Measurements from ENCODE around the gene RFT1.

The RFT1 gene, protein sequence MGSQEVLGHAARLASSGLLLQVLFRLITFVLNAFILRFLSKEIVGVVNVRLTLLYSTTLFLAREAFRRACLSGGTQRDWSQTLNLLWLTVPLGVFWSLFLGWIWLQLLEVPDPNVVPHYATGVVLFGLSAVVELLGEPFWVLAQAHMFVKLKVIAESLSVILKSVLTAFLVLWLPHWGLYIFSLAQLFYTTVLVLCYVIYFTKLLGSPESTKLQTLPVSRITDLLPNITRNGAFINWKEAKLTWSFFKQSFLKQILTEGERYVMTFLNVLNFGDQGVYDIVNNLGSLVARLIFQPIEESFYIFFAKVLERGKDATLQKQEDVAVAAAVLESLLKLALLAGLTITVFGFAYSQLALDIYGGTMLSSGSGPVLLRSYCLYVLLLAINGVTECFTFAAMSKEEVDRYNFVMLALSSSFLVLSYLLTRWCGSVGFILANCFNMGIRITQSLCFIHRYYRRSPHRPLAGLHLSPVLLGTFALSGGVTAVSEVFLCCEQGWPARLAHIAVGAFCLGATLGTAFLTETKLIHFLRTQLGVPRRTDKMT

DNA sequence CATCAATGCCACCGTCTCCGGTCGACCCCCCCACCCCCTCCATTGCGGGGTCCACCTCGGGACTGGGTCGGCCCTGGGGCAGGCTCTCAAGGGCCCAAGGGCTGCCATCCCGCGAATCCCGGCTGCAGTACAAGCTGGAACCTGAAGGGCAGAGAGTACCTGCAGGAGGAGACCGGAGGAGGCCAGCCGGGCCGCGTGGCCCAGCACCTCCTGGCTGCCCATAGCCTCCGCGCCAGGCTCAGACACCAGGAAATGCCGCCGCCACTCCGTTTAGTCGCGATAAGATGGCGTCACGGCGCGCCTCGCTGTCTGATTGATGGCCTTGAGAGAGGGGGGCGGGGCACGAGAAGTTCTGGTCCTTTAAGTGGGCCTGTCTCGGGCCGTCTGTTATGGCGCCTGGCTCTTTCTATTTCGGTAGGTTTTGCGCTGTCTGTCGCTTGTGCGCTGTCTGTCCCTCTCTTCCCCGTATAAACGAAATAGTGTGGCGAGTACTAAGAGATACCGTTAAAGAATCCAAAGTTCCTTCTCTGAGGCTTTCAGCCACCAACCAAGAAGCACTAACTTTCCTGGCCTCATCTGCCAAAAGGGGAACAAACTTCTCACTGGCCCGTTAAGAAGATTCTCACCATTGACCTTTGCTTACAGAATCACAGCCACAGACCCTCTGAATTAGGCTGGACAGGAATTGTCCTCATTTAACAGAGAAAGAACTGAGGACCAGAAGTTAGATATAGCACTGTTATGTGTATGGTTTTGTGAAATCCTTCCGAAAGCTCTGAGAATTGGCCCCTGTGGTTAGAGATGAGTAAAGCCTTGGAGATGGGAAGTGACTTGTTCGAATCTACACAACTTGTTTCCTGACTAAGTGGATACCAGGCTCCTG lies at the start of gene RFT1:
Gene RFT1 (minus strand): TSS at position 257 of the 883 bp plus-strand sequence. CDS start 35 bp downstream, at position 222.
- peak; percentile 88 to 89 for DNase-seq (ENCODE audit: low read depth in 2 of 2)

DNA sequence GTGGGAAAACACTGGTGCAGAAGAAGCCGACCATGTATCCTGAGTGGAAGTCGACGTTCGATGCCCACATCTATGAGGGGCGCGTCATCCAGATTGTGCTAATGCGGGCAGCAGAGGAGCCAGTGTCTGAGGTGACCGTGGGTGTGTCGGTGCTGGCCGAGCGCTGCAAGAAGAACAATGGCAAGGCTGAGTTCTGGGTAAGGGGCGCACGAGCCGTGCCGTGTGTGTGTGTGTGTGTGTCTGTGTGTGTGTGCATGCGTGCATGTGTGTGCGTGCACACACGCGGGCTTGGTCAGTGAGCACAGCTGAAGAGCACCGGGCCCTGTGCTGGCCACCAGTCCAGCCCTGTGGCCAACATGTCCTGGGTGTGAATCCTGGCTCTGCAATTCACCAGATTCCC lies 49.3 kb upstream of the RFT1 start:
- no peak for DNase-seq (ENCODE audit: low read depth in 2 of 2)

DNA sequence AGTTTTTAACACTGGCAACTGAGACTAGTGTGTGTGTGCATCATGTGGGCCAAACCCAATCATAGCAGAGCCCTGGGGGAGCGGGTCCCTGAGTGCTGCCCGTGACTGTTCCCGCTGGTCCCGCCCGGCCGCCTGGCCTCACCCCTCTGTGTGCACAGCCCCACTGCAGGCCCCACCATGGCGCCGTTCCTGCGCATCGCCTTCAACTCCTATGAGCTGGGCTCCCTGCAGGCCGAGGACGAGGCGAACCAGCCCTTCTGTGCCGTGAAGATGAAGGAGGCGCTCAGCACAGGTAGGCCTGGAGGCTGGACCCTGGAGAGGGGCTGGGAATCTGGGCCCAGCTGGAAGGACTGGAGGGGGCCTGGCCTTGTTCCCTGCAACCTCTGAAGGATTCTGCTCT lies 48.0 kb upstream of the RFT1 start:
- no peak for DNase-seq (ENCODE audit: low read depth in 2 of 2)

DNA sequence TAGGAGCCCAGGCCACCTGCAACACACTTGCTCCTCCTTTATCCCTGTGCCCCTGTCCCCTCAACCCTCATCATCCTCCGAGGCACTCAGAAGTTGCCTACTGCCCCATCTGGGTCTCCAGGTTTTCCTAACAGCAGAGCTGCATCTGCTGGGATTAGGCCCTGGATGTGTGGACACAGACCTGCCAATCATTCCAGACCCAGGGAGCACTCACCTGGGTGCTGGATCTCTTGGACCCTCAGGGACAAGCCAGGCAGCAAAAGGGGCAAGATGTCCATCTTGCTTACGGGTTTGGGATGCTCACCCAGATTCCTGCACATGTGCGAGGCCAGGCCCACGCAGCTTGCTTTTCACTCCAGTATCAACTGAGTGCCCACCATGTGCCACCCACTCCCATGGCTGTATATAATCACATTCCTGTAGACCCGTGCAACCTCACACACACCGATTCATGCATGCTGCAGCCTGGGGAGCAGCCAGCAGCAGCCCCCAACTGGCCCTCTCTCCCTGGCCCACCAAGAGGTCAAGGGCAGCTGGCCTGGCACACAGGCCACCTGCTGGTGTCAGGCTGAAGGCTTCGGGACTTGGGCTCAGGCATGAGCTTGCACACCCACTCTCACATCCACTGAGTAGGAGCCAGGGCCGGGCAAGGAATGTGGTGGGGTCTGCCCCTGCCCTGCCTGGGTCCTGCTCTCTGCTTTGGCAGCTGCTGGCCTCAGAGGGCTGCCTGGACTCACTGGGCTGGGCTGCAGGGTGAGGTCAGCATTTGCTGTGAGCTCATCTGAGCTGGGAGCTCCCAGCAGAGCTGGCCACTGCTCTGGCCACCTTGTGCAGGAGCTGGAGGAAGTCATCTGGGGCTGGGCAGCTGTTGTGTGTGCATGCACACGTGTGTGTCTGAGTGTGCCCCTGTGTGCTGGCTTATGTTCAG lies 45.6 kb upstream of the RFT1 start:
- DNase-seq (ENCODE audit: low read depth in 2 of 2): no peak

DNA sequence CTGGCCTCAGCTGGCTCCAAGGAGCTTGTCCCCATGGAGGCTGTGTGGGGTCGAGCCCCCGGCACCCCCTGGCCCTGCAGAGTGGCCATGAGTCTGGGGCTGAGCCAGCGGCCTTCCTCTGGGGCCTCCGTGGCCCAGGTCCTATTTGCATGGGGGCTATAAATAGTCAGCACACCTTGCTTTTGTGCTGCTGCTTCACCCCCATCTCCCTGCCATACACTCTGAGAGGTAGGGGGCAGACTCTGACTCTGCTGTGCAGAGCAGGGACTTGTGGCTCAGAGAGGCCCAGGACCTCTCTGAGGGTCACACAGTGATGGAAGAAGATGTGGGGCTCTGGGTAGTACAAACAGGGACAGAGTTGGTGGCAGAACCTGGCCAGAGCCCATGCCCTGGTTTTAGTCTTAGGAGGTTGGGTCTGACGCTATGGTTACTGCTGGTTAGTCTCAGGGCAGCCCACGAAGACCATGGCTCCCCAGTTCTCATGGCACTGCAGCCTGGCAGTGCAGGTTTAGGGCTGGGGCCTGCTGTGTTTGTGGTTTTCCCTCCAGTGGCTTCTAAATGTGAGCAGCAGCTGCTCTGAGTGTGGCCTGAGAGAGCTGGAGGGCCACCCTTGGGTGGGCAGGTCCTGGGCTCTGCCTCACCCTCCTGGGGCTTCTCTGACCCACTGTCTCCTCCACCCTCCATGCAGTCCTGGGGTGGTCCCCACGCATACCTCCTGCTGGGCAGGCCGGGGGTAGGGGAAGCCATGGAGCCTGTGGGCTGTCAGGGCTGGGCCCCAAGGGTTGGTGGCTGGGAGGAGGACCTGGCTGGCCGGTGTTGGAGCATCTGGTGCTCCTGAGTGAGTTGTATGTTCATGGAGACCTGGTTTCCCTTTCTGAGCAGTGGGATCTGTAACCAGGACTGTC lies 44.4 kb upstream of the RFT1 start:
- DNase-seq (ENCODE audit: low read depth in 2 of 2): no peak

DNA sequence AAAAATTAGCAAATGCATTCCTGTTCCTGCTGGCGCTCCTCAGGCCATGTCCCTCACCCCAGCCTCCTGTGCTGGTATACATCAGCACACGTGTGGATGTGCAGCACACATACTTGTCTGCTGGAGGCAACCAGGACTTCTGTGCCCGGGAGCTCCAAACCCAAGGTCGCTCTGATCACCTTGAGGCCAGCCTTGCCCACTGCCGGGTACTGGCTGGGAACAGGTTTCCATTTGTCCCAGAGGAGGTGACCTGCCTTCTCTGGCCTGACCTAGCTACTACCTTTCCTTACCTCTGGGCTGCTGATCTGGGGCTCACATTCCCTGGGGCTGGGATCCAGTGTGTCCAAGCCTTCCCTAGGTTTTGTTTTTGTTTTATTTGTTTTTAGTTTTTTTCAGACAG lies 42.9 kb upstream of the RFT1 start:
- DNase-seq (ENCODE audit: low read depth in 2 of 2): no peak

DNA sequence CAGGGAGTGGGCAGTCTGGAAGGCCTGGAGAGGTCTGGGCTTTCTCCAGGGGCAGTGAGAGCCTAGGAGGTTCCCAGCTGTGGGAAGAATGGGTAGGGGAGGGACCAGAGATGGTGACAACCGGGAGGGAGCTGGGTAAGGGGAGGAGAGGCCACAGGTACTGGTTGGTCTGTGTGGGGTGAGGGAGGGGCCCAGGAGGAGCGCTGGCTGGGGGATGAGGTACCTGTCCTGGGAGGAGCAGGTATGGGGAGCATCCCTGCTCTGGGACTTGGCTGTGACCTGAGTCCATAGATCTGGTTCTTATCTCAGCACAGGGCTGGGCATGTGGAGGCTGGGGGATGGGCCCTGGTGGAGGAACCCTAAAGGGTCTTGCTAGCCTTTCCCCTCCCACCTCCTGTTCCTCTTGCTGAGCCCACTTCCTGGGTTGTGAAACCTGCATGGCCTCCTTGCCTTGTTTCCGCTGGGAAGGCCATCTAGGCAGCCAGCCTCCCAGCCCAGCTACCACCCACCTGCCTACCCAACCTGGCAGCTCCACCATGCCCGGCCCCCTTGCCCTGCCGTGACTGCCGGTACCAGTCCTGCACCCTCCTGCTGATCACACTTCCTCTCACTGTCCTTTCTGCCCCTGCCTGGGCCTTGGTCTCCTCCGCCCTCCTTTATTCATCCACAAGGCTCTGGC lies 41.7 kb upstream of the RFT1 start:
- no peak for DNase-seq (ENCODE audit: low read depth in 2 of 2)

DNA sequence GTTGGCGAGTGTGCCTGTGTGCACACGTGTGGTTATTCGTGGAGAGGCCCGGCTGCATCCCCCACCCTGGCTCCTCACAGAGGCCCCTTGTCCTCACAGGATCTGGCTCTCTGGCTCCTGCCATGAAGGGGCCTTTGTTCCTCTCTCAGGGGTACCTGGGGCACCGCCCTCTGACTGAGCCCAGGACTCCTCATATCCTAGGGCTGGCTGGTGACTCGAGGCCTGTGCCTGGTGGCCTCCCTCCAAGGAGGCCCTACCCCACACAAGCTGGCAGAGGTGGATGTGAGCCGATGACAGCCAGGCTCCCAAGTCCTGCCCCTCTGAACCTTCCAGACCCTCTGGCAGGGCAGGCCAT lies 40.8 kb upstream of the RFT1 start:
- DNase-seq (ENCODE audit: low read depth in 2 of 2): no peak

DNA sequence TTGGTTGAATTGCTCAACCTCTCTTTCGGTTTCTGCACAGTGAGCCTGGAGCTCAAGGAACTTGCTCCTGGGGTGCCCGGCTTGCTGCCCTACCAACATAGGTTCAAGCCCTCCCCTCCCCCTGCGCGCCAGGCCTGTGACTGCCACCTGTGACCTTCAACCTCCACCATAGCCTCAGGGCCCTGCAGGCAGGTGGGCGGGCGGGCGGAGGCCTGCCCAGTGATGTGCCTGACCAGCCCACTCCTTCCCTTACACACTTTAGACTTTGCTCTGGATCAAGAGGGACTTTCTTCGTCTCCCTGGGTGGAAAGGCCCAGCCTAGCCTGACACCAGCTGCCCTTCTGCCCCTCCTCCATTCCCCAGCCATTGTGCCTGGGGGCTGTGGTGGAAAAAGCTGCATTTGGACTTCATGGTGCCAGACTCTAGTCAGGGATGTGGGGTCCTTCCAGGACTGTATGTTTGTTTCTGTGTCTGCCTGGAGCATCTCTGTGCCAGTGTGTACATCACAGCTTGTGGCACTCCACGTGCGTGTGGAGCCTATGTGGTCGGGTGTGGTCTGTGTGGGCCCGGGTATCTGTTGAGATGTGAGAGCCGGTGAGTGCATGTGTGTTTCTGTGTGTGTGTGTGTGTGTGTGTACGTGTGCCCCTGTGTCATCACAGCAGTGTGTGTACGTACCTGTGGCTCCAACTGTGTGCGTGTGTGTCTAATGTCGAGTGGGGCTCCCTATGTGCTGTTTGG lies 40.3 kb upstream of the RFT1 start:
- no peak for DNase-seq (ENCODE audit: low read depth in 2 of 2)

DNA sequence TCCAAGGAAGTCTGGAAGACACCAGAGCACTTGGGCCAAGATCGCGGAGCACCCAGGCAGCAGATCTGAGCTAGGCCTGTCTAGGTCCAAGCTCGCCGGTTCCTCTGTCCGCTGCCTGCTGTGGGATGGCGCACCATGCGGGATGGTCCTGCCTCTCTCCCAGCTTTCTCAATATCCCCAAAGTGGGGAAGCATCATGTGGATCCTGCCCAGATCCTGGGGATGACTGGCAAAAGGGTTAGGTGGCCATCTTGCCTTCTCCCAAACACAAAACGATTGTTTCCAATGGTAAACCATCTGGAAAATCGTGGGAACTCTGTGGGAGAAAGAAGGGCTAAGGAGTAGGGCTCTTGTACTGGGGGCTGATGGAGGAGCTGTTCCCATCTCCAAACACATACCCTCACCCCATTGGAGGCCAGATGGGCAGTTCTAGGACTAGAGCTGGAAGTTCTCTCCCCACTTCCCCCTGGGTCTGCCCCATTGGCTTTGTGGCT lies 39.6 kb upstream of the RFT1 start:
- no peak for DNase-seq (ENCODE audit: low read depth in 2 of 2)

DNA sequence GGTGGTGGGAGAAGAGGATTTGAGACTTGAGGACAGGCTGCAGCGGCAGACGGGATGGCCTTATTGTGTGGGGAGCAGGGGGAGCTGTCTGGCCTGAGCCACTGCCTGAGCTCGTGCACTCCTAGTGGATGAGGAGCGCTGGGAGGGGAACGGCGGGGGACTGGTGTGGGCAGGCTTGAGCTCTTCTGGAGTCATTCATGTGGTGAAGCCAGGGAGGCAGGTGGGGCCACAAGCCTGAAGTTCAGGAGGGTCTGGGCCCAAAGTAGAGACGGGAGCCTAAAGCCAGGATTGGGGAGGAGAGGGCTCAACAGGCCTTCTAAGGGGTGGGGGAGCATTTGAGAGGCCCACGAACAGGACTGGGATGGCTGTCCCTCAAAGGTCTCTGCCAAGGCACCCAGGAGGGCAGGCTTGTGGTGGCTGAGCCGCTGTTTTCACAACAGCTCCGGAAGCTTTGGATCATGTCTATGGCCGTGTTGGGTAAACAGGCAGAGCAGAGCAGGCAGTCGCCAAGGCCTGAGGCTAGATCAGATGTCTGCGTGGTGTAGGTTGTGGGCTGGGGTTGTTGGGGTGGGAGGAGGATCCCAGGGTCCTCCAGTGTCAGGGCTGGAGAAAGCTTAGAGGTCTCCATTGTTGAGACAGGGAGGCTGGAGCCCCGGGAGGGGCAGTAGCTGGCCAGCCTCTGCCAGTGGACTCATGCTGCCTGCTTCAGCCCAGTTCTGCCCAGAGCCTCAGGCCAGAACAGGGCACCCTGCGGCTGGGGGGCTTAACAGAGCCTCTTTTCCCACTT lies 39.0 kb upstream of the RFT1 start:
- DNase-seq (ENCODE audit: low read depth in 2 of 2): no peak

DNA sequence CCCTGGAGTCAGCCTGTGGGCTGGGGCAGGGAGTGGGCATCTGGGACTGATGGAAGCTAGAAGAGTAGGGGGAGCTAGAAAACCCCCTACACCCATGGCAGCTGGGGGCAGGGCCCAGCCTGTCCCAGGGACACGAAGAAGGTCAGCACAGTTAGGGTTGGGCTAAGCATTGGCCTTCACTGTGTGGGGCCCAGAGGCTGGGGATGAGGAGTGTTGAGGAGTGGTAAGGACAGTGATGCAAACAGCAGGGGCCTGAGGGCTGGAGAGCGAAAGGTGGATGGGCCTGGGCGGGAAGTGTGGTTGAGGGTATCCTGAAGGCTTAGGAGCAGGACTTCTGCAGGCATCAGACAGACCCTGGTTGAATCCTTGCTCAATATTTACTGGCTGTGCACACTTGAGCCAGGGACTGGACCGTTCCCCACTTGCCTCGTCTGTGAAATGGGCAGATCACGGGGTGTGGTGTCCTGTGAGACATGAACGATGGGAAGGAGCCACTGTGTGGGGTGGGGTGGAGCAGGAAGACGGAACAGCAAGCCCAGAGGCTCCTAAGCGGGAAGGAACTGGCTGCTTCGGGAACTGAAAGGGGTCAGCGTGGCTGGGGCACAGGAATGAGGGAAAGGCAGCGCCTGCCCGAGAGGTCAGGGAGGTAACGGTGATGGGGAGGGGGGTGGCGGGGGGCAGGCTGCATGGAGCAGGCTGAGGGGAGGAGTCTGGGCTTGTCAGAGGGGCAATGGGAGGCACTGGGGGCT lies 38.1 kb upstream of the RFT1 start:
- no peak for DNase-seq (ENCODE audit: low read depth in 2 of 2)

DNA sequence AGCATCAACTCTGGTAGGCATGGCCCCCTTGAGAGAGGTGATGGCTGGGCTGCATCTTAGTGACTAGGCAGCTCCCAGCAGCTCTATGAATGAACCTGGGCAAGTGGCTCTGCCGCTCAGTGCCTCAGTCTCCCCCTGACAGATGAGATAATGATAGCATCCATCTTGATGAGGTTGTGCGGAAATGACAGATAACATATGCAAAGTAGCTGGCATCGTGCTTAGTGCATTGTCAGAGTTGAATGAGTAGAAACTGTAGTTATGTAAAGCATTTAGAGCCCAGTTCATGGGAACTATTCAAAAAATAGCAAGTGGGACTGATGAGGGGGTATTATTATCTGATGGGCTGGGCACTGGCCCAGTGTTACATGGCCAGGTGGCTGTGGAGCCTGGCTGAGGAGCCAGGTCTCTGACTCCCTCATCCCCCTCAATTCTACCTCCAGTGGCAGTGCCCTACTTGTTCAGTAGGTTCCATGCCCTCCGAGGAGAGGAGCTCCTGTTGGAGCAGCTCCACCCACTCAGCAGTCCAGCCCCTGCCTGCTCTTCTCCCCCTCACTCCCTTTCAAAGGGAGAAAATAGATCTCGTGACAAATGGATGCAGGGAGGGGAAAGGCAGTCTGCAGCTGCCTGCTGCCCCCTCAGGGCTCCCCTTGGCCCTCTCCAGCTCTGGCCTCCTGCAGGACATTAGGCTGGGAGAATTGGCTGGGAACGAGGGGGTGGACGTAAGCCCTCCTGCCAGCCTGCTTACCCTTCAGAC lies 37.4 kb upstream of the RFT1 start:
- no peak for DNase-seq (ENCODE audit: low read depth in 2 of 2)

DNA sequence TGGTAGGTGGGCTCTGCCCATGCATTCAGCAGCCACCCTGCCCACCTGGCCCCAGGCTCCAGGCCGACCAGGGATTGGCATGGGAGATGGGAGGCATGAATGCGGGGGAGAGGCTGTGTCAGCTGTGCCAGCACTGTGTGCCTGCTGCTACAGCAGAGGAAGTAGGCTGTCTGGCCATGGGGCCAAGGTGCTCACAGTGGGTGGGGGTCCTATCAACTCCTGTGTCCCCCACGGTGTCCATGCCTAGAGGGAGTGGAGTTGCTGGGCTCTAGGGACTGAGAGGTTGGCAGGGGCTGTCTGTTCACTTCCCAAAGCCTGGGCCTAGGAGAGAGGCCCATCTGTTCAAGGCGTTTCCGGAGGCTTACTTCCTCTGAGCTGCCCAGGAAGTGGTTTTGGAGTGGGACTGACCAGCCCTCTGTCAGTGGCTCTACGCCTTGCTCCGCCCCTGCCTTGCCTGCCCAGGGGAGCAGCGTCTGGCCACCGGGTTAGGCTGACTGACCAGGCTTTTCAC lies 36.6 kb upstream of the RFT1 start:
- no peak for DNase-seq (ENCODE audit: low read depth in 2 of 2)

DNA sequence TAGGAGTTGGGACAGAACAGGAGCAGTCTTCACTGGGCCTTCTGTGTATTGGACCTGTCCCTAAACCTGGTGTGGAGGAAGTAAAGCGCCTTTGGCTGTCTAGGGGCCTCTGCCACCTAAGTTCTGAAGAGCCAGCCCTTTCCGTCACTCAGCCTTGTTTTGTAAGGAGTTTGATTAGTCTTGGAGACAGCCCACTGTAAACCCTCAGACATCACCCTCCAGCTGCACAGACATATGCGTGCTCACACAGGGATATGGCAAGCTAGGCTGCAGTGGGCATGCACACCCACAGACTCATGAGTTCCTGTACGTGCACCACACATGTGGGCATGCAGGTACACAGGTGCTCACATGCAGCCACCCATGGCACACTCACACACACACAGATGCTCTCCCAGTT lies 36.0 kb upstream of the RFT1 start:
- DNase-seq (ENCODE audit: low read depth in 2 of 2): no peak

DNA sequence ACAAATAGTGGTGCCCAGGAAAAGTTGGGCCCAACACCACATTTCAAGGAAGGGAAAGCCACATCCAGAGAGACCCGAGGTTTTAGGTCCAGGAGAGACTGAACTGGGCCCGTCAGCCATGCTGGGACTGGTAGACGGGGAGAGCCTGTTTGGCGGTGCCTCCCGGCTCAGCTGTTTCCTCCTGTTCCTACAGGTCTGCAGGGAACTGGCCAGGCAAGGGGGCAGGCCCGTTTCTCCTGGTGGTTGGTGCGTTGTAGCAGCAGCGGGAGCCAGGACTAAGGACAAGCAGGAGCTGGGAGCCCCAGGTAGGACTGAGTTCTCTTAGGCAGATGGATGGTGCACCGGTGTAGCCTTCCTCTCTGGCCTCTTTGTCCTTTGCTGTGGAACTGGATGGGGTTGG lies 34.7 kb upstream of the RFT1 start:
- DNase-seq (ENCODE audit: low read depth in 2 of 2): no peak
